Sigmoid colon (tissue), 7 donors: ENCODE measurements around the gene BCL2L12. TPM values are rescaled to one million over a fixed set of nuclear protein-coding genes. Genes with fewer than 3 reads are reported as not detected.

Experiments
- DNase-seq: peaks from one replicate; pipeline ENCODE4 v3.0.0-alpha.2; 2019
- H3K27ac ChIP-seq, 4 donors: fragments of 200-600 bp; sonication (generic); one replicate each; pipeline ENCODE4 v1.5.1; 2016 to 2019; ENCODE audit warnings: mild to moderate bottlenecking in 1 of 4
- H3K27me3 ChIP-seq, 3 donors: fragments of 200-600 bp; sonication (generic); one replicate each; pipeline ENCODE4 v1.5.1; 2019; ENCODE audit warnings: mild to moderate bottlenecking in 1 of 3
- H3K36me3 ChIP-seq, 4 donors: fragments of 200-600 bp; sonication (generic); one replicate each; pipeline ENCODE4 v1.5.1; 2016 to 2019
- H3K4me1 ChIP-seq, 4 donors: fragments of 200-600 bp; sonication (generic); one replicate each; pipeline ENCODE4 v1.5.1; 2017 to 2019
- H3K4me3 ChIP-seq, 4 donors: fragments of 200-600 bp; sonication (generic); one replicate each; pipeline ENCODE4 v1.5.1; 2017 to 2019; ENCODE audit warnings: mild to moderate bottlenecking in 2 of 4, moderate library complexity in 1 of 4
- H3K9me3 ChIP-seq, 4 donors: fragments of 200-600 bp in 3 of 4; sonication (generic) in 3 of 4; one replicate each; pipeline versions ENCODE4 v1.5.1 to v1.6.1; 2013 to 2019
- EP300 ChIP-seq, 4 donors: sonication (generic); formaldehyde crosslinking; IDR thresholded peaks; one replicate each; pipeline ENCODE4 v1.6.1; 2017; ENCODE audit warnings: antibody characterized with exemption in 4 of 4
- POLR2A ChIP-seq, 2 donors: fragments of 450-650 bp; IDR thresholded peaks; one replicate each; pipeline ENCODE4 v1.6.1; 2016; ENCODE audit warnings: antibody characterized with exemption in 2 of 2, mild to moderate bottlenecking in 2 of 2, moderate library complexity in 2 of 2
- POLR2AphosphoS5 ChIP-seq, 4 donors: sonication (generic); formaldehyde crosslinking; IDR thresholded peaks; one replicate each; pipeline ENCODE4 v1.6.1; 2017; ENCODE audit warnings: antibody characterized with exemption in 4 of 4
- WGBS, 2 donors: extraction: QIAGEN DNeasy Blood & Tissue Kit; methylation state at CpG; one replicate each; pipeline ENCODE4 v1.1.7; 2013; 5-methylcytosine and 5-hydroxymethylcytosine counted together
- intact Hi-C: fragments of 100-400 bp; cut with DNase I; formaldehyde crosslinking; loops from one replicate; pipeline ENCODE4 v1.15.1; 2023
- polyA plus RNA-seq, 3 donors: library from polyadenylated mRNA; stranded (reverse); fragments of 200-250 nt; gene quantifications; one replicate each; pipeline ENCODE4 v1.2.3, GENCODE V29; 2013
- total RNA-seq, 4 donors: library from RNA; depleted of rRNA; stranded (reverse); fragments of >200 nt; gene quantifications; one replicate each; pipeline ENCODE4 v1.1.0, GENCODE V29; 2016
- TF ChIP-seq, protein P1 (sequence below), 4 experiments: fragments of 450-650 bp in 3 of 4; fragments of 200-600 bp in 1 of 4; IDR thresholded peaks; one replicate each; pipeline ENCODE4 v1.5.1; 2016 to 2019; ENCODE audit warnings: antibody characterized with exemption in 4 of 4, mild to moderate bottlenecking in 3 of 4, moderate library complexity in 2 of 4
- donor health status: healthy with polysubstance abuse.
- donor health status: Bipolar disorder and iron deficiency.
- donor health status: healthy.

The BCL2L12 gene
- total and polyA plus RNA-seq, 7 donors = 4.6 to 43.6 (median 9.0) TPM

DNA sequence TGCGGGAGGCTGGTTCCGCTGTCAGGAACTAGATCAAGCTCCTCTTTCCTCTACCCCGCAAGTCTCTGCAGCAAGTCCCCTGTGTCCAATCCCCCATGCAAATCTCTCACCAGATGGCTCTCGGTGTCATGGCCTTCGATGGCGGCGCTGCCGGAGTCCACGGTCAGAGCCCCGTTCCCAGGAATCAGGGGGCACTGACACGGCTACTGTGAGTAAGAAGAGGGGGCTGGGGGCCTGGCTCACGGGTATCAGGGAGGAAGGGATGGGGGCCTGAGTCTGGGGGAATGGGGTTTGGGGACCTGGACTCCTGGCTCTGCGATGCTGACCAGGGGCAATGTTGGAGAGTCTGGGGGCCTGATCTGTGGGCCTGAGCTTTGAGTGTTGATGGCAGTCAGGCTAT, 19.7 kb upstream of the BCL2L12 start:
- no peak for TF ChIP-seq POLR2A (IDR thresholded peaks at IDR 0.05)
- TF ChIP-seq, protein P1, sequence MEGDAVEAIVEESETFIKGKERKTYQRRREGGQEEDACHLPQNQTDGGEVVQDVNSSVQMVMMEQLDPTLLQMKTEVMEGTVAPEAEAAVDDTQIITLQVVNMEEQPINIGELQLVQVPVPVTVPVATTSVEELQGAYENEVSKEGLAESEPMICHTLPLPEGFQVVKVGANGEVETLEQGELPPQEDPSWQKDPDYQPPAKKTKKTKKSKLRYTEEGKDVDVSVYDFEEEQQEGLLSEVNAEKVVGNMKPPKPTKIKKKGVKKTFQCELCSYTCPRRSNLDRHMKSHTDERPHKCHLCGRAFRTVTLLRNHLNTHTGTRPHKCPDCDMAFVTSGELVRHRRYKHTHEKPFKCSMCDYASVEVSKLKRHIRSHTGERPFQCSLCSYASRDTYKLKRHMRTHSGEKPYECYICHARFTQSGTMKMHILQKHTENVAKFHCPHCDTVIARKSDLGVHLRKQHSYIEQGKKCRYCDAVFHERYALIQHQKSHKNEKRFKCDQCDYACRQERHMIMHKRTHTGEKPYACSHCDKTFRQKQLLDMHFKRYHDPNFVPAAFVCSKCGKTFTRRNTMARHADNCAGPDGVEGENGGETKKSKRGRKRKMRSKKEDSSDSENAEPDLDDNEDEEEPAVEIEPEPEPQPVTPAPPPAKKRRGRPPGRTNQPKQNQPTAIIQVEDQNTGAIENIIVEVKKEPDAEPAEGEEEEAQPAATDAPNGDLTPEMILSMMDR (IDR thresholded peaks at IDR 0.05) = no peak
- no peak for TF ChIP-seq EP300 (IDR thresholded peaks at IDR 0.05)
- TF ChIP-seq POLR2AphosphoS5 (IDR thresholded peaks at IDR 0.05) = no peak
- WGBS, 2 donors = 95 to 96% methylated on average over 13 of the region's 13 CpGs
- peaks cover 0 to 61% (median 29%) of the 10 kb centered on the region in 4 donors for H3K36me3 ChIP-seq
- H3K27me3 ChIP-seq = no peaks in the 10 kb centered on the region
- no peak overlapping the region for H3K27ac ChIP-seq
- no peaks in the 10 kb centered on the region for H3K9me3 ChIP-seq
- no peak for DNase-seq
- H3K4me3 ChIP-seq = no peak overlapping the region
- peaks cover 0 to 40% (median 36%) of the 10 kb centered on the region in 4 donors for H3K4me1 ChIP-seq
- intact Hi-C loops = no loop called here

DNA sequence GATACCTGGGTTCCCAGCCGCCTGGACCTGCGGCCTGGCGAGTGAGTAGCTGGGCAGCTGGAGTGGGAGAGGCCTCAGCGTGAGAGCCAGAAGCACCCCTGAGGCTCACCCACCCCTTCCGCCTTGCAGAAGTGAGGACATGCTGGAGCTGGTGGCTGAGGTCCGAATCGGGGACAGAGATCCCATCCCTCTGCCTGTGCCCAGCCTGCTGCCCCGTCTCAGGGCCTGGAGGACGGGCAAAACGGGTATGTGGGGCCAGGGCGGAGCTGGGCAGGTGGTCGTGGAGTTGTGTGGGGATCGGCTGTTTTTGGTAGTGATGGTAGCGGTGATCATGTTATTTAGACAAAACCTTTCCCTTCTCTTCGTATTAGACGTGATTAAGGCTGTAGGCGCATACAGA, 19.1 kb upstream of the BCL2L12 start:
- intact Hi-C loops = no loop called here
- DNase-seq = no peak
- Histone ChIP-seq H3K9me3 (no peaks in the 10 kb centered on the region), H3K27me3 (no peaks in the 10 kb centered on the region), H3K4me3 (no peak overlapping the region), H3K27ac (no peak overlapping the region), H3K4me1 (peaks cover 0 to 34% (median 31%) of the 10 kb centered on the region in 4 donors), H3K36me3 (peaks cover 0 to 67% (median 32%) of the 10 kb centered on the region in 4 donors)
- TF ChIP-seq POLR2A (IDR thresholded peaks at IDR 0.05) = no peak
- no peak for TF ChIP-seq POLR2AphosphoS5 (IDR thresholded peaks at IDR 0.05)
- WGBS, 2 donors = 94 to 95% methylated on average over 17 of the region's 17 CpGs

DNA sequence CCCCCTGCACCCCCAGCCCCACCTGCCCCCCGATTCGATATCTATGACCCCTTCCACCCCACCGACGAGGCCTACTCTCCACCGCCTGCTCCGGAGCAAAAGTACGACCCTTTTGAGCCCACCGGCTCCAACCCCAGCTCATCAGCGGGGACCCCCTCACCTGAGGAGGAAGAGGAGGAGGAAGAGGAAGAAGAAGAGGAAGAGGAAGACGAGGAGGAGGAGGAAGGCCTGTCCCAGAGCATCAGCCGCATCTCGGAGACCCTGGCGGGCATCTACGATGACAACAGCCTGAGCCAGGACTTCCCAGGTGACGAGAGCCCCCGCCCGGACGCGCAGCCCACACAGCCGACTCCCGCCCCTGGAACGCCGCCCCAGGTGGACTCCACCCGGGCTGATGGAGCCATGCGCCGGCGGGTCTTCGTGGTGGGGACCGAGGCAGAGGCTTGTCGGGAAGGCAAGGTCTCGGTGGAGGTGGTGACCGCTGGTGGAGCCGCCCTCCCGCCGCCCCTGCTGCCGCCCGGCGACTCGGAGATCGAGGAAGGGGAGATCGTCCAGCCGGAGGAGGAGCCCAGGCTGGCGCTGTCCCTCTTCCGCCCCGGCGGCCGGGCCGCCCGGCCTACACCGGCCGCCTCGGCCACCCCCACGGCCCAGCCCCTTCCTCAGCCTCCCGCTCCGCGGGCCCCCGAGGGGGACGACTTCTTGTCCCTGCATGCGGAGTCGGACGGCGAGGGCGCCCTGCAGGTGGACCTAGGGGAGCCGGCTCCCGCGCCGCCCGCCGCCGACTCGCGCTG, 14.5 kb upstream of the BCL2L12 start:
- intact Hi-C loops = no loop called here
- DNase-seq = peak; percentile 55
- Histone ChIP-seq H3K27ac (no peak overlapping the region), H3K4me1 (no peaks in the 10 kb centered on the region), H3K9me3 (no peaks in the 10 kb centered on the region), H3K27me3 (no peaks in the 10 kb centered on the region), H3K36me3 (peaks cover 39 to 96% (median 65%) of the 10 kb centered on the region in 4 donors), H3K4me3 (no peak overlapping the region)
- WGBS, 2 donors = 97% methylated on average over 72 of the region's 72 CpGs
- TF ChIP-seq POLR2AphosphoS5 (IDR thresholded peaks at IDR 0.05) (no peak), POLR2A (IDR thresholded peaks at IDR 0.05) (no peak), EP300 (IDR thresholded peaks at IDR 0.05) (no peak)
- TF ChIP-seq, protein P1 (IDR thresholded peaks at IDR 0.05) = no peak

DNA sequence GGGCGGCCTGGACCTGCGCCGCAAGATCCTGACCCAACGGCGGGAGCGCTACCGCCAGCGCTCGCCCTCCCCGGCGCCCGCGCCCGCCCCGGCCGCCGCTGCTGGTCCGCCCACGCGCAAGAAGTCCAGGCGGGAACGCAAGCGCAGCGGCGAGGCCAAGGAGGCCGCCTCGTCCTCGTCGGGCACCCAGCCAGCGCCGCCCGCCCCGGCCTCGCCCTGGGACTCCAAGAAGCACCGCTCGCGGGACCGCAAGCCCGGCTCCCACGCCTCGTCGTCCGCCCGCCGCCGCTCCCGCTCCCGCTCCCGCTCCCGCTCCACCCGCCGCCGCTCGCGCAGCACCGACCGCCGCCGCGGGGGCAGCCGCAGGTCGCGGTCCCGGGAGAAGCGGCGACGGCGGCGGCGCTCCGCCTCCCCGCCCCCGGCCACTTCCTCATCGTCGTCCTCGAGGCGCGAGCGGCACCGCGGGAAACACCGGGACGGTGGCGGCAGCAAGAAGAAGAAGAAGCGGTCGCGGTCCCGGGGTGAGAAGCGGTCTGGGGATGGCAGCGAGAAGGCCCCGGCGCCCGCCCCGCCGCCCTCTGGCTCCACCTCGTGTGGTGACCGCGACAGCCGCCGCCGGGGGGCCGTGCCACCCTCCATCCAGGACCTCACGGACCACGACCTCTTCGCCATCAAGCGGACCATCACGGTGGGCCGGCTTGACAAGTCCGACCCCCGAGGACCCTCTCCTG, 13.7 kb upstream of the BCL2L12 start:
- no peaks in the 10 kb centered on the region for H3K27me3 ChIP-seq
- no peak overlapping the region for H3K4me3 ChIP-seq
- H3K9me3 ChIP-seq = no peaks in the 10 kb centered on the region
- peaks cover 42 to 96% (median 65%) of the 10 kb centered on the region in 4 donors for H3K36me3 ChIP-seq
- TF ChIP-seq POLR2A (IDR thresholded peaks at IDR 0.05) = no peak
- no peak for TF ChIP-seq POLR2AphosphoS5 (IDR thresholded peaks at IDR 0.05)
- TF ChIP-seq, protein P1 (IDR thresholded peaks at IDR 0.05) = no peak
- TF ChIP-seq EP300 (IDR thresholded peaks at IDR 0.05) = no peak
- no peak for DNase-seq
- WGBS, 2 donors = 97 to 98% methylated on average over 110 of the region's 110 CpGs
- intact Hi-C loops = no loop called here
- no peaks in the 10 kb centered on the region for H3K4me1 ChIP-seq
- no peak overlapping the region for H3K27ac ChIP-seq
